ENCODE measurements around the gene CAMTA1.

- no peak for TF ChIP-seq CTCF (IDR thresholded peaks at IDR 0.05; ENCODE audit: low read length)
- TF ChIP-seq EZH2 (optimal IDR thresholded peaks at IDR 0.05; ENCODE audit: low read depth, low read length), result no peak
- TF ChIP-seq EZH2phosphoT487 (IDR thresholded peaks at IDR 0.05; ENCODE audit: low read length), result no peak
These were observed 624.0 kb downstream of the CAMTA1 start for GRCh38 chr1:7409278-7409677.
